PFSK-1 (cell line): Measurements from ENCODE around the gene PBX2.

Experiments used
- FOXP2 ChIP-seq: optimal IDR thresholded peaks from 2 replicates; pipeline ENCODE3; 2011; ENCODE audit warnings: borderline replicate concordance, control low read depth, inconsistent platforms; ENCODE audit not compliant: insufficient read depth; ENCODE audit errors: extremely low read length, extremely low read depth
- POLR2AphosphoS5 ChIP-seq: IDR thresholded peaks from 2 replicates; pipeline ENCODE4 v1.6.1; 2012; ENCODE audit warnings: low read depth, mild to moderate bottlenecking, control low read depth, low read length, moderate library complexity
- REST ChIP-seq, 2 experiments: IDR thresholded peaks; 2 replicates each; pipeline versions ENCODE4 v1.6.1 to v1.8.0; 2011 to 2012; ENCODE audit warnings: low read depth in 2 of 2, low read length in 2 of 2, control low read depth in 1 of 2, inconsistent platforms in 1 of 2, mild to moderate bottlenecking in 1 of 2, moderate library complexity in 1 of 2; ENCODE audit not compliant: insufficient read depth in 1 of 2
- SIN3A ChIP-seq: IDR thresholded peaks from 2 replicates; pipeline ENCODE4 v1.6.1; 2012; ENCODE audit warnings: mild to moderate bottlenecking, low read length, moderate library complexity, borderline replicate concordance; ENCODE audit not compliant: insufficient read depth
- TAF1 ChIP-seq: IDR thresholded peaks from 2 replicates; pipeline ENCODE4 v1.6.1; 2012; ENCODE audit warnings: low read length, control low read depth, borderline replicate concordance; ENCODE audit not compliant: insufficient read depth

- TF ChIP-seq REST (IDR thresholded peaks at IDR 0.05; ENCODE audit: insufficient read depth in 1 of 2, low read depth in 2 of 2, low read length in 2 of 2) (no peak), SIN3A (no peak), TAF1 (no peak), POLR2AphosphoS5 (no peak), FOXP2 (no peak)
Measured at GRCh38 chr6:32216285-32216684, 26.3 kb upstream of the PBX2 start.
